ENCODE data around the gene ASCL1. TPM values are rescaled to one million over a fixed set of nuclear protein-coding genes. Genes with fewer than 3 reads are reported as not detected.
A peak's percentile ranks its signal among the peaks of the same experiment; 100 is the strongest.

ASCL1 gene
- total RNA-seq, 2 experiments from 2014 or later, result not detected

GRCh38 chr12:102913453-102914226 is 43.8 kb upstream of the ASCL1 start:
- intact Hi-C loops (cut with micrococcal nuclease; ENCODE audit: unreplicated experiment), result no loop called here
- no peak overlapping the region for H3K4me3 ChIP-seq (ENCODE audit: low read depth, low read length, poor library complexity, severe bottlenecking)
- ChIA-PET POLR2A (no interaction called here), CTCF (ENCODE audit: unreplicated experiment) (no interaction called here)
- no peaks in the 10 kb centered on the region for H3K79me2 ChIP-seq (ENCODE audit: insufficient read depth, low read depth, low read length)
- H2AFZ ChIP-seq (ENCODE audit: low read length), result no peak overlapping the region
- H3K27ac ChIP-seq (ENCODE audit: low read depth, low read length, poor library complexity, severe bottlenecking), result no peak overlapping the region
- H4K20me1 ChIP-seq (ENCODE audit: insufficient read depth, low read length), result no peaks in the 10 kb centered on the region
- H3K9me3 ChIP-seq (ENCODE audit: low read length), result no peaks in the 10 kb centered on the region
- no peaks in the 10 kb centered on the region for H3K36me3 ChIP-seq (ENCODE audit: insufficient read depth, low read length)
- no peak overlapping the region for H3K4me2 ChIP-seq (ENCODE audit: low read length)
- H3K4me1 ChIP-seq (ENCODE audit: insufficient read depth, low read length, poor library complexity, severe bottlenecking), result no peaks in the 10 kb centered on the region
- no peaks in the 10 kb centered on the region for H3K9me2 ChIP-seq (ENCODE audit: insufficient read depth, low read length)
- DNase-seq (ENCODE audit: low spot score), result no peak
- no TSS peak for BruUV-seq (replicated peaks)
- TF ChIP-seq, protein P1, sequence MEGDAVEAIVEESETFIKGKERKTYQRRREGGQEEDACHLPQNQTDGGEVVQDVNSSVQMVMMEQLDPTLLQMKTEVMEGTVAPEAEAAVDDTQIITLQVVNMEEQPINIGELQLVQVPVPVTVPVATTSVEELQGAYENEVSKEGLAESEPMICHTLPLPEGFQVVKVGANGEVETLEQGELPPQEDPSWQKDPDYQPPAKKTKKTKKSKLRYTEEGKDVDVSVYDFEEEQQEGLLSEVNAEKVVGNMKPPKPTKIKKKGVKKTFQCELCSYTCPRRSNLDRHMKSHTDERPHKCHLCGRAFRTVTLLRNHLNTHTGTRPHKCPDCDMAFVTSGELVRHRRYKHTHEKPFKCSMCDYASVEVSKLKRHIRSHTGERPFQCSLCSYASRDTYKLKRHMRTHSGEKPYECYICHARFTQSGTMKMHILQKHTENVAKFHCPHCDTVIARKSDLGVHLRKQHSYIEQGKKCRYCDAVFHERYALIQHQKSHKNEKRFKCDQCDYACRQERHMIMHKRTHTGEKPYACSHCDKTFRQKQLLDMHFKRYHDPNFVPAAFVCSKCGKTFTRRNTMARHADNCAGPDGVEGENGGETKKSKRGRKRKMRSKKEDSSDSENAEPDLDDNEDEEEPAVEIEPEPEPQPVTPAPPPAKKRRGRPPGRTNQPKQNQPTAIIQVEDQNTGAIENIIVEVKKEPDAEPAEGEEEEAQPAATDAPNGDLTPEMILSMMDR (conservative IDR thresholded peaks at IDR 0.05; ENCODE audit: low read length), result no peak
- no peak for TF ChIP-seq EZH2phosphoT487 (IDR thresholded peaks at IDR 0.05; ENCODE audit: borderline replicate concordance, low read depth, low read length)

DNA sequence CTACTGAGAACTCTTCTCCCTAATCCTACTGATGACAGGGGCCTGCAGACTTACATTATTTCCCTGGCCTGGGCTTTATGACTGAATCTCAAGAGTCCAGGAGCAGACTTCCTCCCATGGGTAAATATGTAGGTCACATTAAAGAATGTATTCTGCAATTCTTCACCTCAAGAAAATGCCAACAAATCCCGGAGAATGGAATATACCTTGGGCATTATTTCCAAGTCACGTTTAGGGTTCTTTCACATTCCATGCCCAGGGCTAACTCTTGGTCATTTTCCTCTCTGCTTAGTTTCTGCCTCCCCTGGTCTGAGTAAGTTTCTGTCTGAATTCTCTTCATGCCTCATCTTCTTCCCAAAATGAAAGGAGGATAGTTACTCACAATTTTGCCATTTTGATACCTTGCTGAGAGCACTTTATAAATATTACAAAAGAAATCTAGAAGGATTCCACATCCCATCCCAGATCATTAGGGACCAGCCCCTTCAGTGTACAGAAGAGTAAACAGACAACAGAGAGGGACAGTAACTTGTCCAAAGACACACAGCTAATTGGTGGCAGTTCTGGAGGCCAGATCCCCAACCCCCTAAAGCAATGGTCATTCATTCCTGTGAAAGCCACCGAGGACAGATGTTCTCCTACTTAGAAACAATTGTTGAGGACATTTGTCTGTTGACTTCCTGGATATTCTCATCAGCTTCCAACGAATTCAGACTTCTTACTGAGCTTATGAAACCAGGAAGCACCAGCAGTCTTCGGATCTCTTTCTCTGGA is 41.0 kb upstream of the ASCL1 start:
- no peak for DNase-seq (ENCODE audit: low spot score)
- Histone ChIP-seq H2AFZ (ENCODE audit: low read length) (peak overlapping the region; percentile 64; the same call in 1 of the 2 replicates), H3K9me2 (ENCODE audit: insufficient read depth, low read length) (no peaks in the 10 kb centered on the region), H3K4me1 (ENCODE audit: insufficient read depth, low read length, poor library complexity, severe bottlenecking) (no peaks in the 10 kb centered on the region), H3K36me3 (ENCODE audit: insufficient read depth, low read length) (no peaks in the 10 kb centered on the region), H3K4me3 (ENCODE audit: low read depth, low read length, poor library complexity, severe bottlenecking) (no peak overlapping the region), H4K20me1 (ENCODE audit: insufficient read depth, low read length) (no peaks in the 10 kb centered on the region), H3K79me2 (ENCODE audit: insufficient read depth, low read depth, low read length) (no peaks in the 10 kb centered on the region), H3K4me2 (ENCODE audit: low read length) (no peak overlapping the region), H3K27ac (ENCODE audit: low read depth, low read length, poor library complexity, severe bottlenecking) (no peak overlapping the region), H3K9me3 (ENCODE audit: low read length) (no peaks in the 10 kb centered on the region)
- no TSS peak for BruUV-seq (replicated peaks)
- ChIA-PET POLR2A (no interaction called here), CTCF (ENCODE audit: unreplicated experiment) (no interaction called here)
- TF ChIP-seq, protein P1 (conservative IDR thresholded peaks at IDR 0.05; ENCODE audit: low read length), result no peak
- intact Hi-C loops (cut with micrococcal nuclease; ENCODE audit: unreplicated experiment), result no loop called here

Data from OCI-LY7 (cell line).